Tibial nerve (tissue), 4 donors: ENCODE measurements around the gene CPXM2. TPM values are rescaled to one million over a fixed set of nuclear protein-coding genes. Genes with fewer than 3 reads are reported as not detected.

Experiments
- DNase-seq, 2 donors: peaks; one replicate each; pipeline ENCODE4 v3.0.0-alpha.2; 2019; ENCODE audit warnings: low spot score in 2 of 2
- H3K27ac ChIP-seq, 4 donors: fragments of 200-600 bp; sonication (generic) in 3 of 4; one replicate each; pipeline ENCODE4 v1.5.1; 2017 to 2019; ENCODE audit warnings: mild to moderate bottlenecking in 1 of 4
- H3K27me3 ChIP-seq, 2 donors: fragments of 200-600 bp; sonication (generic) in 1 of 2; one replicate each; pipeline versions ENCODE4 v1.5.1 to v1.6.0; 2017 to 2019
- H3K36me3 ChIP-seq, 3 donors: fragments of 200-600 bp; sonication (generic); one replicate each; pipeline ENCODE4 v1.5.1; 2018 to 2019
- H3K4me1 ChIP-seq, 4 donors: fragments of 200-600 bp; sonication (generic) in 3 of 4; one replicate each; pipeline ENCODE4 v1.5.1; 2017 to 2019
- H3K4me3 ChIP-seq, 4 donors: fragments of 200-600 bp; sonication (generic) in 3 of 4; one replicate each; pipeline ENCODE4 v1.5.1; 2017 to 2019; ENCODE audit warnings: mild to moderate bottlenecking in 1 of 4, moderate library complexity in 1 of 4
- H3K9me3 ChIP-seq, 4 donors: fragments of 200-600 bp; sonication (generic) in 3 of 4; one replicate each; pipeline ENCODE4 v1.5.1; 2017 to 2019
- CTCF ChIP-seq, 5 experiments: fragments of 200-600 bp in 3 of 5; fragments of 450-650 bp in 2 of 5; sonication (generic) in 3 of 5; IDR thresholded peaks; one replicate each; pipeline ENCODE4 v1.5.1; 2016 to 2019; ENCODE audit warnings: antibody characterized with exemption in 5 of 5, mild to moderate bottlenecking in 3 of 5, moderate library complexity in 2 of 5
- EP300 ChIP-seq, 2 donors: sonication (generic); formaldehyde crosslinking; IDR thresholded peaks; one replicate each; pipeline ENCODE4 v1.6.1; 2017; ENCODE audit warnings: antibody characterized with exemption in 2 of 2, mild to moderate bottlenecking in 1 of 2
- POLR2A ChIP-seq, 2 donors: fragments of 450-650 bp; IDR thresholded peaks; one replicate each; pipeline ENCODE4 v1.6.1; 2017; ENCODE audit warnings: antibody characterized with exemption in 2 of 2, mild to moderate bottlenecking in 2 of 2, moderate library complexity in 2 of 2
- WGBS, 2 donors: methylation state at CpG; one replicate each; pipeline ENCODE4 v1.1.5; 2018; 5-methylcytosine and 5-hydroxymethylcytosine counted together
- total RNA-seq, 4 donors: library from RNA; depleted of rRNA; stranded (reverse); fragments of >200 nt; gene quantifications; one replicate each; pipeline ENCODE4 v1.1.0, GENCODE V29; 2016

Gene CPXM2
- total RNA-seq, 4 donors from 2014 or later = 26.8 to 74.3 (median 37.8) TPM

- no peak for DNase-seq
- H3K36me3 ChIP-seq = peaks cover 0 to 13% (median 0%) of the 10 kb centered on the region in 3 donors
- H3K4me3 ChIP-seq = no peak overlapping the region
- no peaks in the 10 kb centered on the region for H3K4me1 ChIP-seq
- peaks cover 0 to 18% (median 0%) of the 10 kb centered on the region in 4 donors for H3K9me3 ChIP-seq
- 91% methylated on average over 13 of the region's 13 CpGs for WGBS, 2 donors
- no peak for TF ChIP-seq EP300 (IDR thresholded peaks at IDR 0.05)
- TF ChIP-seq CTCF (IDR thresholded peaks at IDR 0.05) = no peak
- no peak for TF ChIP-seq POLR2A (IDR thresholded peaks at IDR 0.05)
- no peaks in the 10 kb centered on the region for H3K27me3 ChIP-seq
- H3K27ac ChIP-seq = no peak overlapping the region
These were observed 101.3 kb downstream of the CPXM2 start for GRCh38 chr10:123790132-123790885.

- Histone ChIP-seq H3K36me3 (peaks cover 0 to 13% (median 0%) of the 10 kb centered on the region in 3 donors), H3K4me3 (no peak overlapping the region), H3K27me3 (no peaks in the 10 kb centered on the region), H3K4me1 (peaks cover 0 to 2% (median 0%) of the 10 kb centered on the region in 4 donors), H3K27ac (no peak overlapping the region), H3K9me3 (peaks cover 0 to 18% (median 0%) of the 10 kb centered on the region in 4 donors)
- no peak for DNase-seq
- 74 to 86% methylated on average over 5 of the region's 5 CpGs for WGBS, 2 donors
- TF ChIP-seq POLR2A (IDR thresholded peaks at IDR 0.05) (no peak), CTCF (IDR thresholded peaks at IDR 0.05) (no peak), EP300 (IDR thresholded peaks at IDR 0.05) (no peak)
These were observed 102.6 kb downstream of the CPXM2 start for GRCh38 chr10:123788981-123789380.

GRCh38 chr10:123787566-123787965 lies 104.0 kb downstream of the CPXM2 start:
- Histone ChIP-seq H3K4me3 (no peak overlapping the region), H3K27ac (no peak overlapping the region), H3K4me1 (peaks cover 0 to 13% (median 0%) of the 10 kb centered on the region in 4 donors), H3K9me3 (peaks cover 0 to 18% (median 0%) of the 10 kb centered on the region in 4 donors), H3K27me3 (no peaks in the 10 kb centered on the region), H3K36me3 (peaks cover 0 to 13% (median 0%) of the 10 kb centered on the region in 3 donors)
- 86 to 88% methylated on average over 5 of the region's 5 CpGs for WGBS, 2 donors
- no peak for TF ChIP-seq EP300 (IDR thresholded peaks at IDR 0.05)
- TF ChIP-seq CTCF (IDR thresholded peaks at IDR 0.05) = no peak
- no peak for TF ChIP-seq POLR2A (IDR thresholded peaks at IDR 0.05)
- DNase-seq = no peak

GRCh38 chr10:123786896-123787295 lies 104.7 kb downstream of the CPXM2 start:
- no peaks in the 10 kb centered on the region for H3K27me3 ChIP-seq
- DNase-seq = no peak
- peaks cover 0 to 18% (median 0%) of the 10 kb centered on the region in 4 donors for H3K9me3 ChIP-seq
- H3K4me3 ChIP-seq = no peak overlapping the region
- peaks cover 0 to 13% (median 0%) of the 10 kb centered on the region in 4 donors for H3K4me1 ChIP-seq
- H3K27ac ChIP-seq = no peak overlapping the region
- peaks cover 0 to 13% (median 0%) of the 10 kb centered on the region in 3 donors for H3K36me3 ChIP-seq
- WGBS, 2 donors = 40 to 42% methylated on average over 1 of the region's 1 CpG
- TF ChIP-seq POLR2A (IDR thresholded peaks at IDR 0.05) = no peak

GRCh38 chr10:123786306-123786705 lies 105.3 kb downstream of the CPXM2 start:
- no peak for DNase-seq
- Histone ChIP-seq H3K36me3 (peaks cover 0 to 8% (median 0%) of the 10 kb centered on the region in 3 donors), H3K27me3 (no peaks in the 10 kb centered on the region), H3K9me3 (peaks cover 0 to 13% (median 0%) of the 10 kb centered on the region in 4 donors), H3K4me3 (no peak overlapping the region), H3K4me1 (peaks cover 0 to 13% (median 0%) of the 10 kb centered on the region in 4 donors), H3K27ac (no peak overlapping the region)
- 84 to 95% methylated on average over 7 of the region's 7 CpGs for whole genome bisulfite sequencing, 2 donors
- TF ChIP-seq EP300 (IDR thresholded peaks at IDR 0.05) (no peak), POLR2A (IDR thresholded peaks at IDR 0.05) (no peak), CTCF (IDR thresholded peaks at IDR 0.05) (no peak)
